H9 (cell line): ENCODE results near the gene SLCO4A1. TPM values are rescaled to one million over a fixed set of nuclear protein-coding genes. Genes with fewer than 3 reads are reported as not detected.

Experiments used
- DNase-seq: peaks from one replicate; pipeline ENCODE4 v3.0.0-alpha.2; 2017
- H2AFZ ChIP-seq: one replicate; pipeline ENCODE4 v1.6.1; 2013; ENCODE audit warnings: mild to moderate bottlenecking, low read length, control low read depth, moderate library complexity
- H2AK5ac ChIP-seq: 2 replicates; pipeline ENCODE4 v1.6.1; 2013; ENCODE audit warnings: low read length, control low read depth, mixed read lengths; ENCODE audit not compliant: insufficient read length
- H2BK120ac ChIP-seq: one replicate; pipeline ENCODE4 v1.6.1; 2013; ENCODE audit warnings: low read depth, mild to moderate bottlenecking, low read length, control low read depth, inconsistent platforms; ENCODE audit not compliant: poor library complexity, severe bottlenecking
- H2BK12ac ChIP-seq: 2 replicates; pipeline ENCODE4 v1.6.1; 2013; ENCODE audit warnings: low read length, control low read depth, mixed read lengths, low read depth; ENCODE audit not compliant: insufficient read length
- H2BK15ac ChIP-seq: 2 replicates; pipeline ENCODE4 v1.6.1; 2013; ENCODE audit warnings: low read depth, low read length, control low read depth
- H2BK20ac ChIP-seq: one replicate; pipeline ENCODE4 v1.6.1; 2013; ENCODE audit warnings: low read depth, mild to moderate bottlenecking, low read length, control low read depth, inconsistent platforms; ENCODE audit not compliant: poor library complexity, severe bottlenecking
- H2BK5ac ChIP-seq: 2 replicates; pipeline ENCODE4 v1.6.1; 2013; ENCODE audit warnings: low read length, control low read depth, mixed read lengths; ENCODE audit not compliant: insufficient read length
- H3K14ac ChIP-seq: 2 replicates; pipeline ENCODE4 v1.6.1; 2013; ENCODE audit warnings: low read length, control low read depth; ENCODE audit not compliant: insufficient read depth
- H3K18ac ChIP-seq: 2 replicates; pipeline ENCODE4 v1.6.1; 2013; ENCODE audit warnings: low read depth, mild to moderate bottlenecking, mixed read lengths, low read length, control low read depth; ENCODE audit not compliant: insufficient read length
- H3K23ac ChIP-seq: 2 replicates; pipeline ENCODE4 v1.6.1; 2013; ENCODE audit warnings: low read length, control low read depth, mixed read lengths, low read depth; ENCODE audit not compliant: insufficient read length
- H3K23me2 ChIP-seq: 2 replicates; pipeline ENCODE4 v1.6.1; 2013; ENCODE audit warnings: low read depth, mild to moderate bottlenecking, mixed read lengths, low read length, control low read depth; ENCODE audit not compliant: insufficient read length, poor library complexity, severe bottlenecking
- H3K27ac ChIP-seq: 2 replicates; pipeline ENCODE4 v1.5.1; 2013; ENCODE audit warnings: low read length, control low read depth, mixed read lengths, low read depth; ENCODE audit not compliant: insufficient read length
- H3K27me3 ChIP-seq: 2 replicates; pipeline ENCODE4 v1.6.1; 2013; ENCODE audit warnings: low read length, control low read depth, inconsistent platforms; ENCODE audit not compliant: insufficient read depth
- H3K4ac ChIP-seq: 2 replicates; pipeline ENCODE4 v1.6.1; 2013; ENCODE audit warnings: low read depth, mild to moderate bottlenecking, control low read depth, inconsistent platforms, low read length, moderate library complexity
- H3K4me1 ChIP-seq: 2 replicates; pipeline ENCODE4 v1.6.1; 2013; ENCODE audit warnings: low read length, control low read depth, inconsistent platforms; ENCODE audit not compliant: insufficient read depth
- H3K4me2 ChIP-seq: 2 replicates; pipeline ENCODE4 v1.6.1; 2013; ENCODE audit warnings: low read length, control low read depth, mixed read lengths; ENCODE audit not compliant: insufficient read length, insufficient read depth
- H3K56ac ChIP-seq: 2 replicates; pipeline ENCODE4 v1.6.1; 2013; ENCODE audit warnings: low read depth, mild to moderate bottlenecking, mixed read lengths, low read length, control low read depth; ENCODE audit not compliant: insufficient read length
- H3K79me1 ChIP-seq: 2 replicates; pipeline ENCODE4 v1.6.1; 2013; ENCODE audit warnings: low read depth, mild to moderate bottlenecking, moderate library complexity, low read length, control low read depth, inconsistent platforms; ENCODE audit not compliant: insufficient read depth, poor library complexity, severe bottlenecking
- H3K79me2 ChIP-seq: 2 replicates; pipeline ENCODE4 v1.6.1; 2013; ENCODE audit warnings: low read length, control low read depth, inconsistent platforms; ENCODE audit not compliant: insufficient read depth
- H3K9ac ChIP-seq: 2 replicates; pipeline ENCODE4 v1.6.1; 2013; ENCODE audit warnings: low read length, control low read depth, mixed read lengths; ENCODE audit not compliant: insufficient read length; ENCODE audit errors: extremely low read depth
- H3K9me3 ChIP-seq: one replicate; pipeline ENCODE4 v1.6.1; 2013; ENCODE audit warnings: low read depth, low read length, inconsistent platforms; ENCODE audit not compliant: control insufficient read depth
- H3T11ph ChIP-seq: one replicate; pipeline ENCODE4 v1.6.1; 2013; ENCODE audit warnings: mild to moderate bottlenecking, low read length, control low read depth, inconsistent platforms
- H4K20me1 ChIP-seq: one replicate; pipeline ENCODE4 v1.6.1; 2013; ENCODE audit not compliant: control insufficient read depth, insufficient read length, insufficient read depth
- H4K5ac ChIP-seq: 2 replicates; pipeline ENCODE4 v1.6.1; 2013; ENCODE audit warnings: low read depth, mild to moderate bottlenecking, mixed read lengths, low read length, control low read depth; ENCODE audit not compliant: insufficient read length
- H4K8ac ChIP-seq: replicated peaks from 2 replicates; pipeline ENCODE4 v1.6.1; 2013; ENCODE audit warnings: low read length, control low read depth, mixed read lengths, low read depth; ENCODE audit not compliant: insufficient read length
- H4K91ac ChIP-seq: 2 replicates; pipeline ENCODE4 v1.6.1; 2013; ENCODE audit warnings: low read depth, mild to moderate bottlenecking, moderate library complexity, mixed read lengths, low read length, control low read depth; ENCODE audit not compliant: insufficient read length
- H3K27ac Mint-ChIP-seq, 3 experiments: 2 replicates in 2 of 3; 3 replicates in 1 of 3; pipeline ENCODE4 v1.8.0; 2020 to 2021; ENCODE audit warnings: mixed read lengths in 3 of 3, mild to moderate bottlenecking in 1 of 3, moderate library complexity in 1 of 3
- H3K27me3 Mint-ChIP-seq: 2 replicates; pipeline ENCODE4 v1.8.0; 2021; ENCODE audit warnings: low read depth, mild to moderate bottlenecking, moderate library complexity, mixed read lengths
- H3K36me3 Mint-ChIP-seq, 3 experiments: 2 replicates in 2 of 3; 3 replicates in 1 of 3; pipeline ENCODE4 v1.8.0; 2020 to 2021; ENCODE audit warnings: low read depth in 3 of 3, mixed read lengths in 3 of 3; ENCODE audit not compliant: insufficient read depth in 1 of 3
- H3K4me1 Mint-ChIP-seq, 2 experiments: 2 replicates each; pipeline ENCODE4 v1.8.0; 2020; ENCODE audit warnings: mixed read lengths in 2 of 2
- H3K4me3 Mint-ChIP-seq, 2 experiments: 2 replicates in 1 of 2; 3 replicates in 1 of 2; pipeline ENCODE4 v1.8.0; 2020 to 2021; ENCODE audit warnings: mild to moderate bottlenecking in 2 of 2, mixed read lengths in 2 of 2, moderate library complexity in 1 of 2
- H3K9me3 Mint-ChIP-seq, 2 experiments: 2 replicates in 1 of 2; 3 replicates in 1 of 2; pipeline ENCODE4 v1.8.0; 2020; ENCODE audit warnings: mild to moderate bottlenecking in 2 of 2, mixed read lengths in 2 of 2, moderate library complexity in 1 of 2
- CTCF ChIP-seq: fragments of 200-600 bp; sonication (generic); conservative IDR thresholded peaks from 3 replicates; pipeline ENCODE4 v1.8.0; 2021; ENCODE audit warnings: antibody characterized with exemption, mild to moderate bottlenecking
- WGBS: extraction: QIAGEN DNeasy Blood & Tissue Kit; methylation state at CpG from one replicate; pipeline ENCODE4 v1.1.7; 2013; ENCODE audit warnings: missing lambda C conversion rate, low lambda C conversion rate, mixed read lengths; ENCODE audit not compliant: insufficient read length; ENCODE audit errors: extremely low coverage; 5-methylcytosine and 5-hydroxymethylcytosine counted together
- total RNA-seq: library from RNA; stranded (reverse); gene quantifications from 2 replicates; pipeline ENCODE4 v1.2.1, GENCODE V29; 2021

SLCO4A1 gene
- total RNA-seq, 1 experiment from 2014 or later = 9.4 TPM

GRCh38 chr20:62649140-62649539, 6.8 kb downstream of the SLCO4A1 start:
- H2AFZ ChIP-seq = no peak overlapping the region
- no peak overlapping the region for H2BK12ac ChIP-seq
- TF ChIP-seq CTCF = no peak
- H4K8ac ChIP-seq = no peak overlapping the region
- H3K18ac ChIP-seq = no peak overlapping the region
- no peaks in the 10 kb centered on the region; the same call in 1 of the 2 replicates for H3K4me1 ChIP-seq
- no peak overlapping the region for H3K56ac ChIP-seq
- no peaks in the 10 kb centered on the region; the same call in 1 of the 2 replicates for H3K79me2 ChIP-seq
- no peak overlapping the region for H3K4ac ChIP-seq
- WGBS = no CpG with 5 or more reads among the region's 6 CpGs
- no peaks in the 10 kb centered on the region for H3K27me3 ChIP-seq
- H2BK15ac ChIP-seq = no peak overlapping the region
- H3K9me3 Mint-ChIP-seq = no peaks in the 10 kb centered on the region
- H2BK5ac ChIP-seq = no peak overlapping the region
- no peak overlapping the region for H3K27ac Mint-ChIP-seq
- no peak overlapping the region for H3K4me3 Mint-ChIP-seq
- H2BK120ac ChIP-seq = no peak overlapping the region
- peaks cover 19 to 29% of the 10 kb centered on the region in 2 experiments for H3K4me1 Mint-ChIP-seq
- H3K27me3 Mint-ChIP-seq = peaks cover 12% of the 10 kb centered on the region
- no peak overlapping the region for H3K9ac ChIP-seq
- H3K4me2 ChIP-seq = no peak overlapping the region
- no peak overlapping the region for H3K23ac ChIP-seq
- no peaks in the 10 kb centered on the region for H3K9me3 ChIP-seq
- H3K36me3 Mint-ChIP-seq = 0 out of 7 replicates have a peak, but pooled peaks cover 0 to 2% (median 0%) of the 10 kb centered on the region in 3 experiments
- DNase-seq = no peak
- H4K20me1 ChIP-seq = no peaks in the 10 kb centered on the region
- H3T11ph ChIP-seq = no peak overlapping the region
- H3K27ac ChIP-seq = no peak overlapping the region
- no peak overlapping the region for H2AK5ac ChIP-seq
- no peak overlapping the region for H4K5ac ChIP-seq
- H3K23me2 ChIP-seq = no peaks in the 10 kb centered on the region
- no peak overlapping the region for H4K91ac ChIP-seq
- H2BK20ac ChIP-seq = no peak overlapping the region
- no peak overlapping the region for H3K14ac ChIP-seq
- H3K79me1 ChIP-seq = no peaks in the 10 kb centered on the region
